ENCODE results near the gene HSPG2. TPM values are rescaled to one million over a fixed set of nuclear protein-coding genes. Genes with fewer than 3 reads are reported as not detected.

Gene HSPG2
- total and polyA plus RNA-seq, 2 experiments from 2014 or later: 62.3 to 193 TPM

DNA sequence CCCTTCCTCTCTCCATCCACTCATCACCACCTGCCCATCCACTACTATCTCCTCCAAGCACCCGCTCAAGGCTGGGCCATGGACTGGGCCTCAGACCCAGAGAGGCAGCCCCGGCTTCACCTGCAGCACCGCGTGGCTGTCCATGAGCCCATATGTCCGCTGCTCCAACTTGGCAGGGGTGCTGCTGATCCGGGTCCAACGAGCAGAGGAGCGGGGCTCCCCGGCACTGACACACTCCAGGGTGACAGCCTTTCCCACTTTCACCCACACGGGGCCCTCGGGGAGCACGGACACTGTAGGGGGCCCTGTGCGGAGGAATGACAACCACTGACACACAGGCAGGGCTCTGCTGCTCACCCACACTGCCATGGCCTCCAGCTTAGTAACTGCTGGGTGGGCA, 96.1 kb downstream of the HSPG2 start:
- no peaks in the 10 kb centered on the region for H3K4me1 ChIP-seq (ENCODE audit: low read depth)
- DNase-seq (ENCODE audit: low read depth in 1 of 2, low spot score in 1 of 2): no peak
- H3K27ac ChIP-seq: no peak overlapping the region
- no peak overlapping the region for H3K4me3 ChIP-seq
- H3K36me3 ChIP-seq: peaks cover 34% of the 10 kb centered on the region
- H3K27me3 ChIP-seq: no peaks in the 10 kb centered on the region
- TF ChIP-seq, protein P1, sequence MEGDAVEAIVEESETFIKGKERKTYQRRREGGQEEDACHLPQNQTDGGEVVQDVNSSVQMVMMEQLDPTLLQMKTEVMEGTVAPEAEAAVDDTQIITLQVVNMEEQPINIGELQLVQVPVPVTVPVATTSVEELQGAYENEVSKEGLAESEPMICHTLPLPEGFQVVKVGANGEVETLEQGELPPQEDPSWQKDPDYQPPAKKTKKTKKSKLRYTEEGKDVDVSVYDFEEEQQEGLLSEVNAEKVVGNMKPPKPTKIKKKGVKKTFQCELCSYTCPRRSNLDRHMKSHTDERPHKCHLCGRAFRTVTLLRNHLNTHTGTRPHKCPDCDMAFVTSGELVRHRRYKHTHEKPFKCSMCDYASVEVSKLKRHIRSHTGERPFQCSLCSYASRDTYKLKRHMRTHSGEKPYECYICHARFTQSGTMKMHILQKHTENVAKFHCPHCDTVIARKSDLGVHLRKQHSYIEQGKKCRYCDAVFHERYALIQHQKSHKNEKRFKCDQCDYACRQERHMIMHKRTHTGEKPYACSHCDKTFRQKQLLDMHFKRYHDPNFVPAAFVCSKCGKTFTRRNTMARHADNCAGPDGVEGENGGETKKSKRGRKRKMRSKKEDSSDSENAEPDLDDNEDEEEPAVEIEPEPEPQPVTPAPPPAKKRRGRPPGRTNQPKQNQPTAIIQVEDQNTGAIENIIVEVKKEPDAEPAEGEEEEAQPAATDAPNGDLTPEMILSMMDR (IDR thresholded peaks at IDR 0.05; ENCODE audit: low read depth, low read length): no peak
- H3K9me3 ChIP-seq (ENCODE audit: low read depth): no peaks in the 10 kb centered on the region

DNA sequence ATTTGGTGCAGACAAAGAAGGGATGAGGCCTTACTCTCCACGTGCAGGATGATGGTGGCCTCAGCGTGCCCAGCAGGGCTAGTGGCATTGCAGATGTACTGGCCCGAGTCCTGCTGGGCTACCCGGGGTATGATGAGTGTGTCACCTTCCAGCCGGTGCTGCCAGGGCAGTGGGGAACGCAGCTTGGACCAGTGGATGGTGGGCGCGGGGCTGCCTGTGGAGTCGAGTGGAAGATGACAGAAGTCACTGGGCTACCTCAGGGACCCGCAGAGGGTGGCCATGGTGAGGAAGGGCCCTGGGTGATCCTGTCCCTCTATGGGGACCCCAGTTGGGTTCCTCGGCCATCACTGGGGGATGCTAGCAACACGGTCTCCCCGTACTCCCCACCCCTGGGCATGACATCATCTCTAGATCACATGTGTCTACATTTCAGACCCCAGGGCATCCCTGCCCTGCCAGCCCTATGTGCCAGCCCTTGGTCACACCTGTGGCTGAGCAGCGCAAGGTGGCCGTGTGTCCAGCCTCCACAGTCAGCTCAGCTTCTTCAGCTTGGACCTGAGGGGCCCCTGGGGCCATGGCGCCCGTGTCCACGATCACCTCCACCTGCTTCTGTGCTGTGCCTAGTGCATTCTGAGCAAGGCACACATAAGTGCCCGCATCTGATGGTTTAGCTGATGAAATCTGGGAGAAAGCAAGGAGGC, 97.6 kb downstream of the HSPG2 start:
- no peaks in the 10 kb centered on the region for H3K27me3 ChIP-seq
- H3K4me3 ChIP-seq: no peak overlapping the region
- peaks cover 37% of the 10 kb centered on the region for H3K36me3 ChIP-seq
- H3K9me3 ChIP-seq (ENCODE audit: low read depth): no peaks in the 10 kb centered on the region
- no peak overlapping the region for H3K27ac ChIP-seq
- H3K4me1 ChIP-seq (ENCODE audit: low read depth): no peaks in the 10 kb centered on the region
- DNase-seq (ENCODE audit: low read depth in 1 of 2, low spot score in 1 of 2): no peak
- TF ChIP-seq, protein P1 (IDR thresholded peaks at IDR 0.05; ENCODE audit: low read depth, low read length): no peak

DNA sequence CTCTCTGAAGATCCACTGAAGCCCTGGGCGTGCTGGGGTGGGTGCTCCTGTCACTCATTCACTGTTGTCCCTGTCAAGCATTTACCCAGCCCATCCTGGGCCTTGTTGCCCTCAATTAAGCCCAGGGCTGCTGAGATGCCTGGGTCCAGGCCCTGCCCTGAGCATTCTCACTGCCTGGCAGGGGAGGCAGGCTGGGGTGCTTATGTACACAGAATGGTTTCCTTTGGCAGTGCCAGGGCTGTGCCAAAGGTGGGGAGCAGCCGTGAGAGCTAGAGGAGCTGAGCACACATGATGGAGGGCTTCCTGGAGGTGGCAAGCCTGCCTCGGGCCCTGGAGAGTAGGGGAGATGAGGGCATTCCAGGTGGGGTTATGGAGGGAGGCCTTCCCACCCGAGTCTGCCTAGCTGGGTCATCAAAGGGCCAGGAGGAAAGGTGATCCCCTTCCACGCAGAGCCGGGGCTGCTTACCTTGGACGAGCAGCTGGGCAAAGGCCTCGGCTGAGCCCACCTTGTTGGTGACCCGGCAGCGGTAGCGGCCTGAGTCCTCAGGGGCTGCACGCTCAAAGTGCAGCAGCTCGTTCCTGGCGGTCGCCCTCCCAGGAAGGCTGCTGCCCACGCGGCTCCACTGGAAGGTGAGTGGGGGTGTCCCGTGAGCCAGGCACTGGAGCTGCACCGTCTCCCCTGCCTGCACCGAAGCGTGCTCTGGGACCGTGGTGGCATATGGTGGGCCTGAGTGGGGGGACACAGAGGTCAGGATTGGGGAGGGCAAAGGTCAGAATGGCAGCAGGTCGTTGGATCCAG, 98.6 kb downstream of the HSPG2 start:
- H3K4me1 ChIP-seq (ENCODE audit: low read depth): no peaks in the 10 kb centered on the region
- H3K4me3 ChIP-seq: no peak overlapping the region
- H3K9me3 ChIP-seq (ENCODE audit: low read depth): no peaks in the 10 kb centered on the region
- no peaks in the 10 kb centered on the region for H3K27me3 ChIP-seq
- no peak for DNase-seq (ENCODE audit: low read depth in 1 of 2, low spot score in 1 of 2)
- H3K36me3 ChIP-seq: peaks cover 38% of the 10 kb centered on the region
- no peak overlapping the region for H3K27ac ChIP-seq
- TF ChIP-seq, protein P1 (IDR thresholded peaks at IDR 0.05; ENCODE audit: low read depth, low read length): no peak

DNA sequence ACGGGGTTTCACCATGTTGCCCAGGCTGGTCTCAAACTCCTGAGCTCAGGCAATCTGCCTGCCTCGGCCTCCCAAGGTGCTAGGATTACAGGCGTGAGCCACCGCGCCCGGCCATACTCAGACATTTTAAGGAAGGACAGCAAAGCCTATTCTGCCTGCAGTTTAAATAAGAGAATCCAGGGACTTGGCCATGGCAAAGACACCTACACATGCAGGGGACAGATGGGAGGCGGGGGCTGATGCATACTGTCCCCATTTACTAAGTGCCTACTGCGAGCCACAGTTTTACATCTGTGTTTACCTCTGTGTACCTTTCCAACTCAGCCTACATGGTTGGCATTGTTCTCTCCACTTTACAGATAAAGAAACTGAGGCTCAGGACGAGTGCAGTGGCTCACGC, 99.6 kb downstream of the HSPG2 start:
- Histone ChIP-seq H3K4me3 (no peak overlapping the region), H3K27me3 (no peaks in the 10 kb centered on the region), H3K36me3 (peaks cover 43% of the 10 kb centered on the region), H3K4me1 (ENCODE audit: low read depth) (no peaks in the 10 kb centered on the region), H3K27ac (no peak overlapping the region), H3K9me3 (ENCODE audit: low read depth) (no peaks in the 10 kb centered on the region)
- DNase-seq (ENCODE audit: low read depth in 1 of 2, low spot score in 1 of 2): no peak
- TF ChIP-seq, protein P1 (IDR thresholded peaks at IDR 0.05; ENCODE audit: low read depth, low read length): no peak

DNA sequence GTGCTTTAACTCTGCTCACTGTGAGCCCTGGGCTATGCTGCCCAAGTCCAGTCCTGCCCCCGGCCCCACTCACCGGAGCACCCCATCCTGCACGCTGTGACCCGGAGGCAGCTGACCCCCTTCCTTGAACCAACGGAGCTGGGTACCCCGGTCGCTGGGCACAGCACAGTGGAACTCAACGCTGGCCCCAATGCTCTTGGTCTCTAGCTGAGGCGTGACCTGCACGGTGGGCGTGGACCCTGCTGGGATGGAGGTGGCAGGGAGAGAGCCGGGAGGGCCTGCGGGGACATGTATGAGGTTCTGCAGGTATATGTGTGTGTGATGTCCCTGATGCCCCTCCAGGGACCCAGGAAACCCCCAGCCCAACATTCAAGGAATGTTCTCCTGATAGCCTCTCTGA, 100.4 kb downstream of the HSPG2 start:
- peaks cover 41% of the 10 kb centered on the region for H3K36me3 ChIP-seq
- H3K4me3 ChIP-seq: no peak overlapping the region
- H3K27ac ChIP-seq: no peak overlapping the region
- no peaks in the 10 kb centered on the region for H3K9me3 ChIP-seq (ENCODE audit: low read depth)
- DNase-seq (ENCODE audit: low read depth in 1 of 2, low spot score in 1 of 2): no peak
- H3K27me3 ChIP-seq: no peaks in the 10 kb centered on the region
- TF ChIP-seq, protein P1 (IDR thresholded peaks at IDR 0.05; ENCODE audit: low read depth, low read length): no peak
- no peaks in the 10 kb centered on the region for H3K4me1 ChIP-seq (ENCODE audit: low read depth)

Data from cardiac muscle cell (in vitro differentiated cells and primary cell).